GM19099 (cell line): ENCODE data around the gene NKAIN2.

Experiments
- POLR2A ChIP-seq: IDR thresholded peaks from 3 replicates; pipeline ENCODE4 v1.6.1; 2011; ENCODE audit warnings: low read depth; ENCODE audit not compliant: insufficient read length; ENCODE audit errors: extremely low read depth

The NKAIN2 gene

DNA sequence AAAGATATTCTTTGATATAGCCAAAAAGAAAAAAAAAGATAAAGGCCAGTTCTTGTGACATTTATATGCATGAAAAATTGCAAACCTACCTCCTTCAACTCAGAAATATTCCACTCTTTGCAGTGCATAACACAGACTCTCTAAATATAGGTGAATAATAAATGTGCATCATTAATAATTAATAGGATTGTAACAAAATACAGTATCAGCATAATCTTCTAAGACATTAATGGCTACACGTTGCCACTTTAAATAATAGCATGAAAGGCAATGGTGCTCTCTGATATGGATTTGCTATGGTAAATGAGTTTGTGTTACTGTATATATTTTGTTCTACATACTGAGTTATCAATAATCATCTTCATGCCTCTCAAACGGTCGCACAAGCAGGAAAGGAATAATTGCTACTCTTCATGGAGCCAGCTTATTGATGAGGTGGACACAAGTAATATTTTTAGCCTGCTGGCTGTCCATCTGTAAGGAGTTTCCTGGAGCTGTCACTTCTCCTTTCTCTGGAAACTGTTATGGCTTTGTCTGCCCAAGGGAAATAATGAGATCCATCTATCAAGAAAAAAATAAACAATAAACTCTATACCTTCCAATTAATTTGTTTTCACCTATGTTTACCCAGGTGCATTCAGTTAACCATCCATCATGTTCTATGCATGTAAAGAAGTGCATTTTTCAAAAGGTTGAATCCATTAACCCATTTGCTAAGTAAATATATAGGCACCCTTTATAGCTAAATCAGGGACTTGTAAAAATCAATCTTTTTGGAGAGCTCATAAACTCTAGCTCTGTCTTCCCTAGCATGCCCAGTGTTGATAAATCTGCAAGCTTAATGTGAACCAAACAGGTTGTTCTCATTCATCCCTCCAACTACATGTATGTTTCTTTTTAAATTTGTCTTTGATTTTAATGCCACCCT is 253.0 kb downstream of the NKAIN2 start:
- no peak for TF ChIP-seq POLR2A

- no peak for TF ChIP-seq POLR2A
These were observed 253.8 kb downstream of the NKAIN2 start for GRCh38 chr6:124057461-124057860.

GRCh38 chr6:124064317-124065113 is 260.9 kb downstream of the NKAIN2 start:
- TF ChIP-seq POLR2A = no peak

DNA sequence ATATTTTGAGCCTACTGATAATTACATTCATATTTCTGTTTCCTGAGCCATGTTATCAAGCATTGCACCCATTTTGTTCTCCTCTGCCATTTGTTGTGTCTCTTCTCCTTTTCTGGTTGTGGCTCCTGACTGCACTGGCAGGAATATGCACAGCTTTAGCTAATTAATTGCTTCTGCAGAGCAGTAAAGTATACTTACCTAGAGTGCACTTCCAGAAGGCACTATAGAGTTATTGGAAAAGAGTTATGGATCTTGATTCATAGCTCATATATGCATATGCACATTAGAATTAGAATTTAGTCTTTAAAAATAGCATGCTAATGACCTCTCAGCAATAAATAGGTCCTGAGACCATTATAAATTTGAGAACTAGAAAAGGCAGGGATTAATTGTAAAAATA is 262.6 kb downstream of the NKAIN2 start:
- TF ChIP-seq POLR2A = no peak

DNA sequence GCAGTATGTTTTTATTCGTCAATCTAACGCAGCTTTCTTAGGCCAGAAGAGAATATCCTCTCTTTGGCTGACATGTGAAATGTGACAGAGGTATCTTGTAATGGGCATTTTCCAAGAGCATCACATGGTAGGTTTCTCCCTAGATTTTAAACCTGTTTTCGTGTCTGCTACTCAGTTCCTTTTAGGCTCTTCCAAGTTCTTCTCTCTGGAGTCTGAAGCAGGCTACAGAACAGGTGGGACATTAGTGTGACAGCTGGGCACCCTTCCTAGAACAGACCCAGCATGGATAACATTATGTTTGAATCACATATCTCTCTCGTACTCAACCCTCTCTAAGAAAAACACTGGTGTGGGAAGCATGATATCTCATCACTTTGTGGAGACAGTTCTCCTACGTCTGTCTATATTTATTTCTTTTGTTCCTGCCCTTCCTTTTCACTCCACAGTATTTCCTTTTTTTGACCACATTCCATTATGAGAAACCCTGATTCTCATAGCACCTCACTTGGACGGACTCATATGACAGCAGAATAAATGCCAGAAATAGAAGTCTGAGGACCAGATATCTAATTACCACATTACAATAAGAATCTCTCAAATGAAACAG is 263.4 kb downstream of the NKAIN2 start:
- TF ChIP-seq POLR2A = no peak

- TF ChIP-seq POLR2A = no peak
These were observed 265.7 kb downstream of the NKAIN2 start for GRCh38 chr6:124069230-124069950.

DNA sequence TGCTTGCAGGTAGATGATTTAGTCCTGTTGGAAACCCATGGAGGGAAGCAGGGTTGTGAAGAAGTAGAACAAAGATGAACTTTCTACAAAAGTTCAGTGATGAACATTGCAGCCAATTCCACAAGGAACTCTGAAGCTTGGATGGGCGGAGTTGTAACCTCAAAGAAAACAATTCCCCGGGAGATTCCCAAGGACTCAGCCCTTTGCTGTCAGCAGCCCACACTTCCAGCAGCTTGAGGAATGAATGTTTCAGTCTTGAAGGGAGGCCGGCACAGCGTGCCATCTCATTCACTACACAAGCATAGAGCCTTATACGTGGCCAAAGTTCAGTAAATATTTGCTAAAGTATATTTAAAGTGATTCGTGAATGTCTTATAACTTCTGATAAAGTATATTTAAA is 269.4 kb downstream of the NKAIN2 start:
- no peak for TF ChIP-seq POLR2A

GRCh38 chr6:124073820-124074587 is 270.3 kb downstream of the NKAIN2 start:
- no peak for TF ChIP-seq POLR2A

GRCh38 chr6:124074606-124075005 is 270.9 kb downstream of the NKAIN2 start:
- no peak for TF ChIP-seq POLR2A

DNA sequence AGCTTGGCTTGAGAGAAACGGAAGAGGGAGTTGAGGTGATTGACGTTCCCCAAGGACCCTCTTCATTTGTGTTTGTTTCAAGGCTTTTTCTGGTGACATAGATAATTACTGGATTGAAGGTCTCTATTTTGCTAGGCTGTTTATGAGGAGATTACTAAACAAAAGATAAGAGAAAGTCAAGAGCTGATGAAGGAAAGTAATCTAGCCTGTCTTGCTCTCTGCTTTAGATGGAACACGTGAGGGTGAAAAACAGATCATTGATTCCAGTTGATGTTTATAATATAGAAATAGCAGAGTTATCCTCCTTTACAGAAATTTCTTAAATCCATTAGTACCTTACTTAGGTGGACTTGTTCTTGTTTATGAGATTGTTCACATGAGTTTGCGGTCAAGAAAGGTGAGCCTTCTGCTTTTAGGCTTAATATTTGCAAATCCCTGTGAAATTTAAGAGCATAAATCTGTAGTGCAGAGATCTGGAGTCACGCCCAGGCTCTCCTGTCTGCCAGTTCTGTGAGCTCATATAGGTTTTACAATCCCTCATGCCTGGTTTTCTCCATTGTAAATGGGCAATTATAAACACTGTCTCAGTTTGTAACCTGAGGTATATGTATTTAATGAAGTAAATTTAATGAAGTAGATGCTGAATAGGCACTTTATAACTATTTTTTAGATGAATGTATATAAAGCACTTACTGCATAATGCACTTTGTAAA is 272.8 kb downstream of the NKAIN2 start:
- TF ChIP-seq POLR2A = no peak

GRCh38 chr6:124078169-124078568 is 274.5 kb downstream of the NKAIN2 start:
- no peak for TF ChIP-seq POLR2A

GRCh38 chr6:124080483-124080882 is 276.8 kb downstream of the NKAIN2 start:
- TF ChIP-seq POLR2A = no peak

DNA sequence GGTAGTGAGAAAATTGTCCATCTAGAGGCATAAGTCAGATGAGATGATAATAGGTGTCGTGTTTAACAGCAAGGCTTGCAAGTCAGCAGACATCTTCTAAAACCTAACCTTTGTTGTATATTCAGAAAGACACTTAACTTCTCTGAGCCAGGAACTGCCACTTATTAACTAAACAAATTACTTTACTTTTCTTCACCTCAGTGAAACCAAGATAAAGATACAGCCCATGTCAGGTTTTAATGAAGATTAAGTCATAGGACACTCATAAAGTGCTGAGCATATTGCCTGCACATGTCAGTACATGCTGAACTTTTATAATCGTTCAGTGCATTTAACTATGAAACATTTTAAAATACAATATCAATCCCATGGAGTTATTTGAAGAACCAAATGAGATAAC is 286.8 kb downstream of the NKAIN2 start:
- no peak for TF ChIP-seq POLR2A

- no peak for TF ChIP-seq POLR2A
These were observed 295.9 kb downstream of the NKAIN2 start for GRCh38 chr6:124099520-124099919.

- TF ChIP-seq POLR2A = no peak
These were observed 306.8 kb downstream of the NKAIN2 start for GRCh38 chr6:124110514-124110913.
